Upper lobe of left lung (tissue), 4 donors: Measurements from ENCODE around the gene KRTAP24-1.

ENCODE experiments used
- EP300 ChIP-seq, 4 donors: sonication (generic); formaldehyde crosslinking; IDR thresholded peaks; one replicate each; pipeline ENCODE4 v1.5.1; 2017; ENCODE audit warnings: antibody characterized with exemption in 4 of 4, control low read depth in 2 of 4
- TF ChIP-seq, protein P1 (sequence below), 6 experiments: fragments of 450-650 bp in 4 of 6; fragments of 200-600 bp in 2 of 6; sonication (generic) in 2 of 6; IDR thresholded peaks; one replicate each; pipeline ENCODE4 v1.5.1; 2016 to 2019; ENCODE audit warnings: antibody characterized with exemption in 6 of 6

DNA sequence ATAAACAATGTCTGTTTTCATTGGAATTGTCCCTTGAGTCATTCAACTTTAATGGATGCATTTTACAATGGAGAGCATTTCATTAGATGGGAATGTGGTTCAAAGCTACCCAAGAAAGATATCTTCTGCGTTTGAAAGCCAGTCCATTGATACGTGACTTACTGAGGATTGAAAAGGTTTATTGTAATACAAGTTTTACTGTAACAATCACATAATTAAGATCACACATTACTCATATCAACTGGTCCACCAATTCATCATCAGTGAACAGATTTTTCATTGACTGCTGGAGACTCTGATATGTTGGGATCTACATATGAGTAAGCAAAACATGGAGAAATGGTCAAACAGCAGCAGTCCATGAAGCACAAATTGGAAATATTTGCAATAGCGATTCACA, 32.8 kb downstream of the KRTAP24-1 start:
- TF ChIP-seq, protein P1, sequence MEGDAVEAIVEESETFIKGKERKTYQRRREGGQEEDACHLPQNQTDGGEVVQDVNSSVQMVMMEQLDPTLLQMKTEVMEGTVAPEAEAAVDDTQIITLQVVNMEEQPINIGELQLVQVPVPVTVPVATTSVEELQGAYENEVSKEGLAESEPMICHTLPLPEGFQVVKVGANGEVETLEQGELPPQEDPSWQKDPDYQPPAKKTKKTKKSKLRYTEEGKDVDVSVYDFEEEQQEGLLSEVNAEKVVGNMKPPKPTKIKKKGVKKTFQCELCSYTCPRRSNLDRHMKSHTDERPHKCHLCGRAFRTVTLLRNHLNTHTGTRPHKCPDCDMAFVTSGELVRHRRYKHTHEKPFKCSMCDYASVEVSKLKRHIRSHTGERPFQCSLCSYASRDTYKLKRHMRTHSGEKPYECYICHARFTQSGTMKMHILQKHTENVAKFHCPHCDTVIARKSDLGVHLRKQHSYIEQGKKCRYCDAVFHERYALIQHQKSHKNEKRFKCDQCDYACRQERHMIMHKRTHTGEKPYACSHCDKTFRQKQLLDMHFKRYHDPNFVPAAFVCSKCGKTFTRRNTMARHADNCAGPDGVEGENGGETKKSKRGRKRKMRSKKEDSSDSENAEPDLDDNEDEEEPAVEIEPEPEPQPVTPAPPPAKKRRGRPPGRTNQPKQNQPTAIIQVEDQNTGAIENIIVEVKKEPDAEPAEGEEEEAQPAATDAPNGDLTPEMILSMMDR (IDR thresholded peaks at IDR 0.05): no peak
- no peak for TF ChIP-seq EP300 (IDR thresholded peaks at IDR 0.05)
